D721Med (cell line): ENCODE results near the gene CMTR1.
A peak's percentile ranks its signal among the peaks of the same experiment; 100 is the strongest.

ENCODE experiments used
- DNase-seq: peaks from one replicate; pipeline ENCODE4 v3.0.0; 2011; ENCODE audit warnings: low spot score; ENCODE audit not compliant: insufficient read length
- FAIRE-seq: peaks from 2 replicates; lab custom pipeline; 2011; peaks lifted over from hg19 to GRCh38; lab: Jason Lieb, UNC
- TF ChIP-seq, protein P1 (sequence below): IDR thresholded peaks from 2 replicates; pipeline ENCODE4 v1.5.1; 2012; ENCODE audit warnings: mild to moderate bottlenecking, control low read depth; ENCODE audit not compliant: insufficient read depth; ENCODE audit errors: missing control alignments

Gene CMTR1

DNA sequence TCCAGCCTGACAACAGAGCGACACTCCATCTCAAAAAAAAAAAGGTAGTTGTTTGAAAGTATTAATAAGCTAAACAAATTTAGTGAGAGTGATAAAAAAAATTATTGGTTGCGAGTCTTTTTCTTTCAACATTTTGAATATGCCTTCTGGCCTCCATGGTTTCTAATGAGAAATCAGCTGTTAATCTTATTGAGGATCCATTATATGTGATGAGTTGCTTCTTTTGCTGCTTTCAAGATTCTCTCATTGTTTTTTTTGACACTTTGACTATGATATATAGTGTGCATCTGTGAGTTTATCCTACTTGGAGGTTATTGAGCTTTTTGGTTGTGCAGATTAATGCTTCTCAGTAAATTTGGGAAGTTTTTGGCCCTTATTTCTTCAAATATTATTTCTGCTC is 15.6 kb upstream of the CMTR1 start:
- TF ChIP-seq, protein P1, sequence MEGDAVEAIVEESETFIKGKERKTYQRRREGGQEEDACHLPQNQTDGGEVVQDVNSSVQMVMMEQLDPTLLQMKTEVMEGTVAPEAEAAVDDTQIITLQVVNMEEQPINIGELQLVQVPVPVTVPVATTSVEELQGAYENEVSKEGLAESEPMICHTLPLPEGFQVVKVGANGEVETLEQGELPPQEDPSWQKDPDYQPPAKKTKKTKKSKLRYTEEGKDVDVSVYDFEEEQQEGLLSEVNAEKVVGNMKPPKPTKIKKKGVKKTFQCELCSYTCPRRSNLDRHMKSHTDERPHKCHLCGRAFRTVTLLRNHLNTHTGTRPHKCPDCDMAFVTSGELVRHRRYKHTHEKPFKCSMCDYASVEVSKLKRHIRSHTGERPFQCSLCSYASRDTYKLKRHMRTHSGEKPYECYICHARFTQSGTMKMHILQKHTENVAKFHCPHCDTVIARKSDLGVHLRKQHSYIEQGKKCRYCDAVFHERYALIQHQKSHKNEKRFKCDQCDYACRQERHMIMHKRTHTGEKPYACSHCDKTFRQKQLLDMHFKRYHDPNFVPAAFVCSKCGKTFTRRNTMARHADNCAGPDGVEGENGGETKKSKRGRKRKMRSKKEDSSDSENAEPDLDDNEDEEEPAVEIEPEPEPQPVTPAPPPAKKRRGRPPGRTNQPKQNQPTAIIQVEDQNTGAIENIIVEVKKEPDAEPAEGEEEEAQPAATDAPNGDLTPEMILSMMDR: no peak
- FAIRE-seq (peak; percentile 51), DNase-seq (no peak)

DNA sequence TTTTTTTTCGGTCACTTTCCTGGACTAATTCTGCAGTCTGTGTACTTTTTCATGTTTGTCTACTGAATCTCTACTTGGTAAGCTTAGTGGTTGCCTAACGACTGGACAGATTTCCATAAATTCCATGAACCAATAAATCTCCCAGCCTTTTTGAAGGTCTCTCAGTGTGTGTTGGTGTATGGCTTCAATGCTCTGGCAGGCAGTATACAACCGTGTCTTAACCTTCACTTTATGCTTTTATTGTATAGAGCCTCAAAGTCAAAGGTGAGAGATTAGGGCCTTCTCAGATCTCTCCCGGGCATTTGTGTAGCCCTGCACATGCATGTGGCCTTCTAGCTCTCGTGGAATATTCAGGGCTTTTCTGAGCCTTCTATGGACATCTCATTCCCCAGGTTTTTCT is 14.3 kb upstream of the CMTR1 start:
- TF ChIP-seq, protein P1: no peak
- no peak for DNase-seq
- FAIRE-seq: no peak

DNA sequence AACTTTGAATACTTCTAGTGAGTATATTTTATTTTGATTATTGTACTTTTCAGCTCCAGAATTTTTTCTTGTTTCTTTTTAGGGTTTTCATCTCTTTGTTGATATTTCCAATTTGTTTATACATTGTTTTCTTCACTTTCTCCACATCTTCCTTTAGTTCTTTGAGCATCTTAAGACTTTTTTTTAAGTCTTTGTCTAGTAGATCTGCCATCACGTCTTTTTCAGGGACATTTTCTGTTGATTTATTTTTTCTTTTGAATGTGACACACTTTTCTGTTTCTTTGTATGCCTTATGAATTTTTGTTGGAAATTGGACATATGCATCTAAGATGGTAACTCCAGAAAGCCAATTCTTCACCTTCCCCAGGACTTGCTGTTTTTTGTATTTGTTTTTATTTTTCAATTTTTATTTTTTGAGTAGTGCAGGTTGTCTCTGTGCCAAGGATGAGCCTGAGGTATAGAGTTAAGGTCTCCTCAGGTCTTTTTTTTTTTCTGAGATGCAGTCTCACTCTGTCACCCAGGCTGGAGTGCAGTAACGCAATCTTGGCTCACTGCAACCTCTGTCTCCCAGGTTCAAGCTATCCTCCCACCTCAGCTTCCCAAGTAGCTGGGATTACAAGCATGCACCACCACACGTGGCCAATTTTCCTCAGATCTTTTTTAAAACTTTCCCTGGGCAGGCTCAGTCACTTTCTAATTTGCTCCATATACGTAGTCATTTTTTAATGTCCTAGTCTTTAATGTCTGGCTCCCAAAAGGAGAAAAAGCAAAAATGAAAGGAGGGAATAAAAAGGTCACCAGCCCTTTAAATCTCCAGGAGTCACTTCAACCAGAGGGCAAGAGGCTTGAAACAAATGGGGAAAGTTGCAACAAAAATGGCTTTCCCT is 6.7 kb upstream of the CMTR1 start:
- FAIRE-seq: no peak

DNA sequence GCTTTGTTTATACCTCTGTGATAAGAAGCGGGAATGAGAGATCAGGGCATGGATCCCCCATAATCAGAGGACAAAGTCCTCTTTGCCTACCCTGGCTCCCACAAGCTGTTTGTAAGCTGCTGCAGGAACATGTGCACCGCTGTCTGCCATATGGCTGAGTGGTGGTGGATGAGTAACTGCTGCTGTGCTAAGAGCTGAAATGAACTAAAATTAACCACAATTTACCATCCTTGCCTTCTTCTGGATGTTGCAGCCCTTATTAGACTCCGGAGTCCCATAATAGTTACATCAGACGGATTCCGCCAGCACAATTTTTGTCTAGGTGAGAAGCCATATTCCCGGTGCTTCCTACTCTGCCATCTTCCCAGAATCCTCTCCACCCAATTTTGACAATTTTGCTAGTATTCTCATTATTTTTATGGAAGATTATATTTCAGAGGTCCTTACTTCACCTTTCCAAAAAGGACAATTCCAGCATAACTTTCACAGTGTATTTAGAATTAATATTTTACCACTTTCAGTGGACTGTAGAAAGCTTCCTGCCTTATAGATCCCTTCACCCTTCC is 6.0 kb upstream of the CMTR1 start:
- TF ChIP-seq, protein P1: no peak
- DNase-seq (no peak), FAIRE-seq (no peak)

More for the DNA sequence above, 6.7 kb upstream of the CMTR1 start:
- no peak for DNase-seq
- TF ChIP-seq, protein P1: no peak

DNA sequence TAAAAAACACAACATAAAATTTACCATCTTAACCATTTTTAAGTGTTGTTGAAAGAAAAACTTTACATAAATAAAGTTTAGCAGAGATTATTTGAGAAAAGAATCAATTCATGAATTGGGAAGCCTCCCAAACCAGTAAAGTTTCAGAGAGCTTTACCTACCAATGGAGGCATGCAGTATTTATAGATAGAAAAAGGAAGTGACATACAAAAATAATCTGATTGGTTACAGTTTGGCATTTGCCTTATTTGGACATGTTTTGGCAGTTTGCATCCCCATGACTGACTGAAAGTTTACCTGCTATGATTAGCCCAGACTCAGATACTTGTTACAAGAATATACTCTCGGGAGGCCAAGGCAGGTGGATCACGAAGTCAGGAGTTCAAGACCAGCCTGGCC is 3.7 kb upstream of the CMTR1 start:
- DNase-seq (no peak), FAIRE-seq (no peak)
- TF ChIP-seq, protein P1: no peak

DNA sequence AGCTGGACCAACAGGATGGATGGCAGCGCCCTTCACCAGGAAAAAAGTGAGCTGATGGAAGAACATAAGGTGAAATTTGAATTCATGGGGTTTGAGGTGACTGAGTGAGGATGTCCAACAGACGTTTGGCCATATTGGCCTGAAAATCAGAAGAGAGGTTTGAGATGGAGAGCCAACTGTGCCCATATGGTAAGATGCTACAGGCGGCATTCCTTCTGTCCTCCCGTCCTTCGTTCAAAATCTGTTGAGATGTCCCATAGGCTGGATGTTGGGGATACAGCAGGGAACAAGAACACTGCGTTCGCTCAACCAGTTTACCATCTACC is 468 bp upstream of the CMTR1 start:
- TF ChIP-seq, protein P1: no peak
- DNase-seq: no peak
- FAIRE-seq: no peak
